ENCODE results near the gene PHF3. TPM values are rescaled to one million over a fixed set of nuclear protein-coding genes. Genes with fewer than 3 reads are reported as not detected.

PHF3 gene
- total and polyA plus RNA-seq, 8 donors: 5.4 to 42.9 (median 31.2) TPM

DNA sequence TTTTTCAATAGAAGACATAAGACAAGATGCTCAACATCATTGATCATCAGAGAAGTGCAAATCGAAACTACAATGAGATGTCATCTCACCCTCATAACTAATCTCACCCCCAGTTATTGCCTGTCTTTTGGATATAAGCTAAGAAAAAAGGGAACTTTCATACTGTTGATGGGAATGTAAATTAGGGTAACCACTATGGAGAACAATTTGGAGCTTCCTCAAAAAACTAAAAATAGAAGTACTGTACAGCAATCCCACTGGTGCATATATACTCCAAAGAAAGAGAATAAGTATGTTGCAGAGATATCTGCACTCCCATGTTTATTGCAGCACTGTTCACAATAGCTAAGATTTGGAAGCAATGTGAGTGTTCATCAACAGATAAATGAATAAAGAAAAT lies 26.4 kb upstream of the PHF3 start:
- DNase-seq (no peak), ATAC-seq (no peak), FAIRE-seq (no peak)
- WGBS, 2 donors: 73 to 81% methylated on average over 1 of the region's 1 CpG
- H3K27me3 ChIP-seq: no peaks in the 10 kb centered on the region
- no peaks in the 10 kb centered on the region for H3K4me1 ChIP-seq
- H3K36me3 ChIP-seq: no peaks in the 10 kb centered on the region
- no peak overlapping the region for H3K4me3 ChIP-seq
- no peaks in the 10 kb centered on the region for H3K9me3 ChIP-seq
- H3K27ac ChIP-seq: no peak overlapping the region
- intact Hi-C loops (cut with DNase I): no loop called here
- TF ChIP-seq, protein P1, sequence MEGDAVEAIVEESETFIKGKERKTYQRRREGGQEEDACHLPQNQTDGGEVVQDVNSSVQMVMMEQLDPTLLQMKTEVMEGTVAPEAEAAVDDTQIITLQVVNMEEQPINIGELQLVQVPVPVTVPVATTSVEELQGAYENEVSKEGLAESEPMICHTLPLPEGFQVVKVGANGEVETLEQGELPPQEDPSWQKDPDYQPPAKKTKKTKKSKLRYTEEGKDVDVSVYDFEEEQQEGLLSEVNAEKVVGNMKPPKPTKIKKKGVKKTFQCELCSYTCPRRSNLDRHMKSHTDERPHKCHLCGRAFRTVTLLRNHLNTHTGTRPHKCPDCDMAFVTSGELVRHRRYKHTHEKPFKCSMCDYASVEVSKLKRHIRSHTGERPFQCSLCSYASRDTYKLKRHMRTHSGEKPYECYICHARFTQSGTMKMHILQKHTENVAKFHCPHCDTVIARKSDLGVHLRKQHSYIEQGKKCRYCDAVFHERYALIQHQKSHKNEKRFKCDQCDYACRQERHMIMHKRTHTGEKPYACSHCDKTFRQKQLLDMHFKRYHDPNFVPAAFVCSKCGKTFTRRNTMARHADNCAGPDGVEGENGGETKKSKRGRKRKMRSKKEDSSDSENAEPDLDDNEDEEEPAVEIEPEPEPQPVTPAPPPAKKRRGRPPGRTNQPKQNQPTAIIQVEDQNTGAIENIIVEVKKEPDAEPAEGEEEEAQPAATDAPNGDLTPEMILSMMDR (IDR thresholded peaks at IDR 0.05): no peak

DNA sequence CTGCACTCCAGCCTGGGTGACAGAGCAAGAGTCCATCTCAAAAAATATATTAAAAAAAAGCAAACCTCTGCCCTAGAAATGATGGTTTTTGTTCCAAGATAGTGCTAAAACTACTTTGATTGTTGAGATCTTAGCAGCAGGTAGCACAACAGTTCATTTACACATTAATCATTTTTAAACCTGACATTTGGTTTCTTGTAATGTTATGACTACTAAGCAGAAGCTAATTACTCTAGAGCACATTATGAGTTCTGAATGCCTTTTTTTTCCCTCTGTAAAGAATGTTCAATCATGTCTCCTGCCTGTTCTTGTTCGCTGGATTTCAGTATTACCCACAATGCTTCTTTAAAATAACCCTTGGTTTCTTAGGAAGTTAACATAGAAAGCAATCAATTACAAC lies 24.7 kb upstream of the PHF3 start:
- ATAC-seq: no peak
- H3K27me3 ChIP-seq: no peaks in the 10 kb centered on the region
- intact Hi-C loops (cut with DNase I): no loop called here
- no peaks in the 10 kb centered on the region for H3K4me1 ChIP-seq
- TF ChIP-seq, protein P1 (IDR thresholded peaks at IDR 0.05): no peak
- H3K9me3 ChIP-seq: no peaks in the 10 kb centered on the region
- 24 to 55% methylated on average over 1 of the region's 1 CpG for WGBS, 2 donors
- no peak overlapping the region for H3K4me3 ChIP-seq
- no peak for FAIRE-seq
- no peaks in the 10 kb centered on the region for H3K36me3 ChIP-seq
- H3K27ac ChIP-seq: no peak overlapping the region
- no peak for DNase-seq

DNA sequence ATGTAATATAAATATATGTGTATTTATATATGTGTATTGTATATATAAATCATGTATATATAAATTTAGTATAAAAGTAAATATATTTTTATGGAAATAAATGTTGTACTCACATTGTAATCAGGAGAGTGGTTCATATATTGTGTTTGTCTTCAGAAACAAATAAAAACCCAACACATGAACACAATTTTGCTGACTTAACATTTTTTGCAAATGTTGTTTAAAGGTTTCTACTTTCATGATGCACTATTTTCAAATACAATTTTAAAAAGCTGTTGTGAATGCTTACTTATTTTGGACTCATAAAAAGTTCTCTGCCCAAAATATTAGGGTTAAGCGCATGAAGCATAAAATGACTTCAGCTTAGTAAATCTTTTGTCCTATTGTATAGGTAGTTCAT lies 24.0 kb upstream of the PHF3 start:
- no peak for ATAC-seq

DNA sequence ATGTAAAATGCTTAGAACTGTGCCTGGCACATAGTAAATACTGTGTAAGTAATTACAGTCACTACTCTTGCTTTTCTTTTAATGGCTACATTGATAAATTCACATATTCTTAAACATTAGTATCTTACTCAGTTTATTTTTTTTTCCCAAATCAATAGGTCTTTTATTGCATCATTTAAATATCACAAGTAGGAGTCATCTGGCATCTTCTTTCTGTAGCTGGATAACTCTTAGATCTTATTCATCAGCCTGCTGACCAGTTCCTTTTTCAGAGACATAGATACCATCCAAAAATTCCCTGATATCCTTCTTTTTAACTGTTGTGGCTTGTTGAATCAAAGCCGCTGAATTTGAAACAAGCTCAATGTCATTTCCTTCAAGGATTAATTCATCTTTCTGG lies 20.0 kb upstream of the PHF3 start:
- ATAC-seq (no peak), DNase-seq (no peak), FAIRE-seq (no peak)
- no peak overlapping the region for H3K4me3 ChIP-seq
- intact Hi-C loops (cut with DNase I): no loop called here
- H3K9me3 ChIP-seq: no peaks in the 10 kb centered on the region
- H3K27me3 ChIP-seq: no peaks in the 10 kb centered on the region
- no peaks in the 10 kb centered on the region for H3K4me1 ChIP-seq
- H3K36me3 ChIP-seq: no peaks in the 10 kb centered on the region
- H3K27ac ChIP-seq: no peak overlapping the region
- 84 to 92% methylated on average over 1 of the region's 1 CpG for WGBS, 2 donors
- TF ChIP-seq, protein P1 (IDR thresholded peaks at IDR 0.05): no peak

More for the DNA sequence above, 24.0 kb upstream of the PHF3 start:
- H3K27me3 ChIP-seq: no peaks in the 10 kb centered on the region
- DNase-seq (no peak), FAIRE-seq (no peak)
- intact Hi-C loops (cut with DNase I): no loop called here
- WGBS, 2 donors: 97 to 98% methylated on average over 1 of the region's 1 CpG
- no peak overlapping the region for H3K27ac ChIP-seq
- no peak overlapping the region for H3K4me3 ChIP-seq
- no peaks in the 10 kb centered on the region for H3K9me3 ChIP-seq
- no peaks in the 10 kb centered on the region for H3K36me3 ChIP-seq
- H3K4me1 ChIP-seq: no peaks in the 10 kb centered on the region
- TF ChIP-seq, protein P1 (IDR thresholded peaks at IDR 0.05): no peak

DNA sequence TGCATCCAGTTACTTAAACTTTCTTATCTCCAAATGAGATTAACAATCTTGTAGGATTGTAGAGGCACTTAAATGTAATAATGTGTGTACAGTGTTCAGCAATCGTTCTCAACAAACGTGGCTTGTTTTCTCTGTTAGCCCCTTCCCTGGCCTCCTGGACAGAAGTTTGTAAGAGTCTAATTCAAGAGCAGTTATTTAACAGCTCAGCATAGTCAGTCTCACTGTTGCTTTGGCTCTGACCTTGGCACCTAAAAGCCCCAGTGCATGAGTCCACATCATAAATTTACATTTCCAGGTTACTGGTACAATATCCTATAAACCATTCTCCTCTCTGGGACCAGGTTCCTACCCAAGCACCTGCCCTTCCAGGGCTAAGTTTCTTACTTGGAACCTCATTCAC lies 11.5 kb upstream of the PHF3 start:
- Histone ChIP-seq H3K36me3 (no peaks in the 10 kb centered on the region), H3K27me3 (no peaks in the 10 kb centered on the region), H3K4me1 (no peaks in the 10 kb centered on the region), H3K9me3 (no peaks in the 10 kb centered on the region), H3K4me3 (no peak overlapping the region), H3K27ac (no peak overlapping the region)
- WGBS, 2 donors: 49 to 61% methylated on average over 2 of the region's 2 CpGs
- FAIRE-seq: no peak
- ATAC-seq: no peak
- intact Hi-C loops (cut with DNase I): no loop called here
- DNase-seq: no peak
- TF ChIP-seq, protein P1 (IDR thresholded peaks at IDR 0.05): no peak

Data from pancreas (tissue), 10 donors.